H9 (cell line): ENCODE results near the gene FHIT. TPM values are rescaled to one million over a fixed set of nuclear protein-coding genes. Genes with fewer than 3 reads are reported as not detected.

Experiments
- DNase-seq: peaks from one replicate; pipeline ENCODE4 v3.0.0-alpha.2; 2017
- H2AFZ ChIP-seq: one replicate; pipeline ENCODE4 v1.6.1; 2013; ENCODE audit warnings: mild to moderate bottlenecking, low read length, control low read depth, moderate library complexity
- H2AK5ac ChIP-seq: 2 replicates; pipeline ENCODE4 v1.6.1; 2013; ENCODE audit warnings: low read length, control low read depth, mixed read lengths; ENCODE audit not compliant: insufficient read length
- H2BK120ac ChIP-seq: one replicate; pipeline ENCODE4 v1.6.1; 2013; ENCODE audit warnings: low read depth, mild to moderate bottlenecking, low read length, control low read depth, inconsistent platforms; ENCODE audit not compliant: poor library complexity, severe bottlenecking
- H2BK12ac ChIP-seq: 2 replicates; pipeline ENCODE4 v1.6.1; 2013; ENCODE audit warnings: low read length, control low read depth, mixed read lengths, low read depth; ENCODE audit not compliant: insufficient read length
- H2BK15ac ChIP-seq: 2 replicates; pipeline ENCODE4 v1.6.1; 2013; ENCODE audit warnings: low read depth, low read length, control low read depth
- H2BK20ac ChIP-seq: one replicate; pipeline ENCODE4 v1.6.1; 2013; ENCODE audit warnings: low read depth, mild to moderate bottlenecking, low read length, control low read depth, inconsistent platforms; ENCODE audit not compliant: poor library complexity, severe bottlenecking
- H2BK5ac ChIP-seq: 2 replicates; pipeline ENCODE4 v1.6.1; 2013; ENCODE audit warnings: low read length, control low read depth, mixed read lengths; ENCODE audit not compliant: insufficient read length
- H3K14ac ChIP-seq: 2 replicates; pipeline ENCODE4 v1.6.1; 2013; ENCODE audit warnings: low read length, control low read depth; ENCODE audit not compliant: insufficient read depth
- H3K18ac ChIP-seq: 2 replicates; pipeline ENCODE4 v1.6.1; 2013; ENCODE audit warnings: low read depth, mild to moderate bottlenecking, mixed read lengths, low read length, control low read depth; ENCODE audit not compliant: insufficient read length
- H3K23ac ChIP-seq: 2 replicates; pipeline ENCODE4 v1.6.1; 2013; ENCODE audit warnings: low read length, control low read depth, mixed read lengths, low read depth; ENCODE audit not compliant: insufficient read length
- H3K23me2 ChIP-seq: 2 replicates; pipeline ENCODE4 v1.6.1; 2013; ENCODE audit warnings: low read depth, mild to moderate bottlenecking, mixed read lengths, low read length, control low read depth; ENCODE audit not compliant: insufficient read length, poor library complexity, severe bottlenecking
- H3K27ac ChIP-seq: 2 replicates; pipeline ENCODE4 v1.5.1; 2013; ENCODE audit warnings: low read length, control low read depth, mixed read lengths, low read depth; ENCODE audit not compliant: insufficient read length
- H3K27me3 ChIP-seq: 2 replicates; pipeline ENCODE4 v1.6.1; 2013; ENCODE audit warnings: low read length, control low read depth, inconsistent platforms; ENCODE audit not compliant: insufficient read depth
- H3K4ac ChIP-seq: 2 replicates; pipeline ENCODE4 v1.6.1; 2013; ENCODE audit warnings: low read depth, mild to moderate bottlenecking, control low read depth, inconsistent platforms, low read length, moderate library complexity
- H3K4me1 ChIP-seq: 2 replicates; pipeline ENCODE4 v1.6.1; 2013; ENCODE audit warnings: low read length, control low read depth, inconsistent platforms; ENCODE audit not compliant: insufficient read depth
- H3K4me2 ChIP-seq: 2 replicates; pipeline ENCODE4 v1.6.1; 2013; ENCODE audit warnings: low read length, control low read depth, mixed read lengths; ENCODE audit not compliant: insufficient read length, insufficient read depth
- H3K56ac ChIP-seq: 2 replicates; pipeline ENCODE4 v1.6.1; 2013; ENCODE audit warnings: low read depth, mild to moderate bottlenecking, mixed read lengths, low read length, control low read depth; ENCODE audit not compliant: insufficient read length
- H3K79me1 ChIP-seq: 2 replicates; pipeline ENCODE4 v1.6.1; 2013; ENCODE audit warnings: low read depth, mild to moderate bottlenecking, moderate library complexity, low read length, control low read depth, inconsistent platforms; ENCODE audit not compliant: insufficient read depth, poor library complexity, severe bottlenecking
- H3K79me2 ChIP-seq: 2 replicates; pipeline ENCODE4 v1.6.1; 2013; ENCODE audit warnings: low read length, control low read depth, inconsistent platforms; ENCODE audit not compliant: insufficient read depth
- H3K9ac ChIP-seq: 2 replicates; pipeline ENCODE4 v1.6.1; 2013; ENCODE audit warnings: low read length, control low read depth, mixed read lengths; ENCODE audit not compliant: insufficient read length; ENCODE audit errors: extremely low read depth
- H3K9me3 ChIP-seq: one replicate; pipeline ENCODE4 v1.6.1; 2013; ENCODE audit warnings: low read depth, low read length, inconsistent platforms; ENCODE audit not compliant: control insufficient read depth
- H3T11ph ChIP-seq: one replicate; pipeline ENCODE4 v1.6.1; 2013; ENCODE audit warnings: mild to moderate bottlenecking, low read length, control low read depth, inconsistent platforms
- H4K20me1 ChIP-seq: one replicate; pipeline ENCODE4 v1.6.1; 2013; ENCODE audit not compliant: control insufficient read depth, insufficient read length, insufficient read depth
- H4K5ac ChIP-seq: 2 replicates; pipeline ENCODE4 v1.6.1; 2013; ENCODE audit warnings: low read depth, mild to moderate bottlenecking, mixed read lengths, low read length, control low read depth; ENCODE audit not compliant: insufficient read length
- H4K8ac ChIP-seq: replicated peaks from 2 replicates; pipeline ENCODE4 v1.6.1; 2013; ENCODE audit warnings: low read length, control low read depth, mixed read lengths, low read depth; ENCODE audit not compliant: insufficient read length
- H4K91ac ChIP-seq: 2 replicates; pipeline ENCODE4 v1.6.1; 2013; ENCODE audit warnings: low read depth, mild to moderate bottlenecking, moderate library complexity, mixed read lengths, low read length, control low read depth; ENCODE audit not compliant: insufficient read length
- H3K27ac Mint-ChIP-seq, 3 experiments: 2 replicates in 2 of 3; 3 replicates in 1 of 3; pipeline ENCODE4 v1.8.0; 2020 to 2021; ENCODE audit warnings: mixed read lengths in 3 of 3, mild to moderate bottlenecking in 1 of 3, moderate library complexity in 1 of 3
- H3K27me3 Mint-ChIP-seq: 2 replicates; pipeline ENCODE4 v1.8.0; 2021; ENCODE audit warnings: low read depth, mild to moderate bottlenecking, moderate library complexity, mixed read lengths
- H3K36me3 Mint-ChIP-seq, 3 experiments: 2 replicates in 2 of 3; 3 replicates in 1 of 3; pipeline ENCODE4 v1.8.0; 2020 to 2021; ENCODE audit warnings: low read depth in 3 of 3, mixed read lengths in 3 of 3; ENCODE audit not compliant: insufficient read depth in 1 of 3
- H3K4me1 Mint-ChIP-seq, 2 experiments: 2 replicates each; pipeline ENCODE4 v1.8.0; 2020; ENCODE audit warnings: mixed read lengths in 2 of 2
- H3K4me3 Mint-ChIP-seq, 2 experiments: 2 replicates in 1 of 2; 3 replicates in 1 of 2; pipeline ENCODE4 v1.8.0; 2020 to 2021; ENCODE audit warnings: mild to moderate bottlenecking in 2 of 2, mixed read lengths in 2 of 2, moderate library complexity in 1 of 2
- H3K9me3 Mint-ChIP-seq, 2 experiments: 2 replicates in 1 of 2; 3 replicates in 1 of 2; pipeline ENCODE4 v1.8.0; 2020; ENCODE audit warnings: mild to moderate bottlenecking in 2 of 2, mixed read lengths in 2 of 2, moderate library complexity in 1 of 2
- WGBS: extraction: QIAGEN DNeasy Blood & Tissue Kit; methylation state at CpG from one replicate; pipeline ENCODE4 v1.1.7; 2013; ENCODE audit warnings: missing lambda C conversion rate, low lambda C conversion rate, mixed read lengths; ENCODE audit not compliant: insufficient read length; ENCODE audit errors: extremely low coverage; 5-methylcytosine and 5-hydroxymethylcytosine counted together
- total RNA-seq: library from RNA; stranded (reverse); gene quantifications from 2 replicates; pipeline ENCODE4 v1.2.1, GENCODE V29; 2021
- TF ChIP-seq, protein P1 (sequence below): fragments of 200-600 bp; sonication (generic); conservative IDR thresholded peaks from 3 replicates; pipeline ENCODE4 v1.8.0; 2021; ENCODE audit warnings: antibody characterized with exemption, mild to moderate bottlenecking

FHIT gene
- total RNA-seq, 1 experiment from 2014 or later = 3.0 TPM

DNA sequence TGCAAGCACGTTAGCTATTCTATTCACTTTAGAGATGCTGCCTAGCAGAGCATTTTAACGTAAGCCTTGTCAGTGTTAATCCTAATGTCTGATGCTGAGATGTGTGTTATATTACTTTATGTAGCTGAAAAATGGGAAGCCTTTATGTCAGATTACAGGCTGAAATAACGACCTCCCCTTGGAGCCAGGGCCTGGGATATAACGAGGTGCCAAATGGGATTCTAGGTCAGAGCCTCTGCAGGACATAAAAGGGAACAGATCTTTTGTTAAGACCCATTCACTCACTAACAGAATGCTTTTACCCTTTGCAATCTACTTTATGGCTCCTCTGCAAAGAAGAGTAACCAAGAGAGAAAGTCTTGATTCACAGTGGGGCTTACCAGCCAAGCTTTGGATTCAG lies 1385.9 kb downstream of the FHIT start:
- no CpG with 5 or more reads among the region's 4 CpGs for WGBS
- Histone ChIP-seq H3K23ac (no peak overlapping the region), H3T11ph (no peak overlapping the region), H3K9ac (no peak overlapping the region), H3K4me2 (no peak overlapping the region), H4K20me1 (peaks cover 2% of the 10 kb centered on the region), H4K8ac (no peak overlapping the region), H3K56ac (no peak overlapping the region), H3K79me1 (no peaks in the 10 kb centered on the region), H3K18ac (no peak overlapping the region), H2BK5ac (no peak overlapping the region), H3K4me1 (no peaks in the 10 kb centered on the region), H3K79me2 (no peaks in the 10 kb centered on the region), H3K14ac (no peak overlapping the region), H4K91ac (no peak overlapping the region), H3K27ac (no peak overlapping the region), H2BK120ac (no peak overlapping the region), H3K27me3 (no peaks in the 10 kb centered on the region), H3K23me2 (no peaks in the 10 kb centered on the region), H4K5ac (no peak overlapping the region), H3K9me3 (no peaks in the 10 kb centered on the region), H3K4ac (no peak overlapping the region), H2BK15ac (no peak overlapping the region), H2AFZ (no peak overlapping the region), H2BK12ac (no peak overlapping the region), H2AK5ac (no peak overlapping the region), H2BK20ac (no peak overlapping the region)
- DNase-seq = no peak
- peaks cover 2% of the 10 kb centered on the region in 2 experiments; a peak in 1 of 4 replicates for H3K4me1 Mint-ChIP-seq
- no peaks in the 10 kb centered on the region; a peak in 3 of 7 replicates for H3K36me3 Mint-ChIP-seq
- peaks cover 1% of the 10 kb centered on the region; the same call in 1 of the 2 replicates for H3K27me3 Mint-ChIP-seq
- TF ChIP-seq, protein P1, sequence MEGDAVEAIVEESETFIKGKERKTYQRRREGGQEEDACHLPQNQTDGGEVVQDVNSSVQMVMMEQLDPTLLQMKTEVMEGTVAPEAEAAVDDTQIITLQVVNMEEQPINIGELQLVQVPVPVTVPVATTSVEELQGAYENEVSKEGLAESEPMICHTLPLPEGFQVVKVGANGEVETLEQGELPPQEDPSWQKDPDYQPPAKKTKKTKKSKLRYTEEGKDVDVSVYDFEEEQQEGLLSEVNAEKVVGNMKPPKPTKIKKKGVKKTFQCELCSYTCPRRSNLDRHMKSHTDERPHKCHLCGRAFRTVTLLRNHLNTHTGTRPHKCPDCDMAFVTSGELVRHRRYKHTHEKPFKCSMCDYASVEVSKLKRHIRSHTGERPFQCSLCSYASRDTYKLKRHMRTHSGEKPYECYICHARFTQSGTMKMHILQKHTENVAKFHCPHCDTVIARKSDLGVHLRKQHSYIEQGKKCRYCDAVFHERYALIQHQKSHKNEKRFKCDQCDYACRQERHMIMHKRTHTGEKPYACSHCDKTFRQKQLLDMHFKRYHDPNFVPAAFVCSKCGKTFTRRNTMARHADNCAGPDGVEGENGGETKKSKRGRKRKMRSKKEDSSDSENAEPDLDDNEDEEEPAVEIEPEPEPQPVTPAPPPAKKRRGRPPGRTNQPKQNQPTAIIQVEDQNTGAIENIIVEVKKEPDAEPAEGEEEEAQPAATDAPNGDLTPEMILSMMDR = no peak
- no peak overlapping the region for H3K27ac Mint-ChIP-seq
- peaks cover 3 to 9% of the 10 kb centered on the region in 2 experiments; a peak in 4 of 5 replicates for H3K9me3 Mint-ChIP-seq
- no peak overlapping the region for H3K4me3 Mint-ChIP-seq
